A549 (cell line): ENCODE measurements around the gene APBB2. TPM values are rescaled to one million over a fixed set of nuclear protein-coding genes. Genes with fewer than 3 reads are reported as not detected.
A peak's percentile ranks its signal among the peaks of the same experiment; 100 is the strongest.

Experiments used
- ATAC-seq, 2 experiments: fragments of 200-7000 bp in 1 of 2; fragments of >200 bp in 1 of 2; cut with Nextera tagmentation in 1 of 2; cut with Tn5 transposase in 1 of 2; 3 replicates each; pipeline versions ENCODE4 v1.8.0 to v1.9.1; 2018 to 2020; ENCODE audit warnings: mild to moderate bottlenecking in 1 of 2, moderate library complexity in 1 of 2
- CTCF ChIA-PET: fragments of 300-600 bp; sonication (Branson Sonifier 250); formaldehyde crosslinking; extraction: SDS; loops from one replicate; lab custom pipeline; 2021; ENCODE audit warnings: antibody characterized with exemption, inconsistent platforms; lab: Yijun Ruan, JAX
- POLR2A ChIA-PET: fragments of 350-600 bp; formaldehyde crosslinking; extraction: SDS; loops from one replicate; lab custom pipeline; 2021; ENCODE audit warnings: antibody characterized with exemption, inconsistent platforms; lab: Yijun Ruan, JAX
- DNase-seq, 2 experiments: peaks; one replicate each; pipeline versions ENCODE4 v3.0.0 to v3.0.0-alpha.2; 2011 to 2016; ENCODE audit warnings: low read depth in 1 of 2, low spot score in 1 of 2
- FAIRE-seq: peaks from 2 replicates; lab custom pipeline; 2011; peaks lifted over from hg19 to GRCh38; lab: Jason Lieb, UNC
- H3K27ac ChIP-seq, 2 experiments: fragments of >200 bp; sonication (Bioruptor Twin); formaldehyde crosslinking; 3 replicates each; pipeline ENCODE4 v1.5.1; 2016 to 2017
- H3K4me1 ChIP-seq: fragments of >200 bp; sonication (Bioruptor Twin); formaldehyde crosslinking; 3 replicates; pipeline ENCODE4 v1.6.1; 2016
- H3K4me2 ChIP-seq: fragments of >200 bp; sonication (Bioruptor Twin); formaldehyde crosslinking; 3 replicates; pipeline ENCODE4 v1.6.1; 2016
- H3K4me3 ChIP-seq: fragments of >200 bp; sonication (Bioruptor Twin); formaldehyde crosslinking; 3 replicates; pipeline ENCODE4 v1.5.1; 2016
- H3K9me3 ChIP-seq: fragments of >200 bp; sonication (Bioruptor Twin); formaldehyde crosslinking; 3 replicates; pipeline ENCODE4 v1.6.1; 2016
- BCL3 ChIP-seq: fragments of >200 bp; sonication (Bioruptor Twin); formaldehyde crosslinking; IDR thresholded peaks from 3 replicates; pipeline ENCODE4 v1.6.1; 2016
- CBX2 ChIP-seq: fragments of 200-600 bp; sonication (generic); IDR thresholded peaks from 2 replicates; pipeline ENCODE4 v1.6.1; 2016; ENCODE audit warnings: low read depth, mild to moderate bottlenecking, borderline replicate concordance
- CHD2 ChIP-seq: fragments of 150-350 bp; IDR thresholded peaks from 2 replicates; pipeline ENCODE4 v1.6.1; 2014; ENCODE audit warnings: low read length; ENCODE audit not compliant: partially characterized antibody
- CHD4 ChIP-seq: fragments of 200-600 bp; sonication (generic); IDR thresholded peaks from 2 replicates; pipeline ENCODE4 v1.6.1; 2016; ENCODE audit warnings: antibody characterized with exemption, mild to moderate bottlenecking, borderline replicate concordance
- EHMT2 ChIP-seq: fragments of 200-600 bp; sonication (generic); IDR thresholded peaks from 2 replicates; pipeline ENCODE4 v1.6.1; 2016; ENCODE audit warnings: antibody characterized with exemption, low read depth, mild to moderate bottlenecking, moderate library complexity
- ESRRA ChIP-seq: fragments of 150-350 bp; IDR thresholded peaks from 2 replicates; pipeline ENCODE4 v1.6.1; 2014; ENCODE audit warnings: mild to moderate bottlenecking, low read length, borderline replicate concordance
- FOSB ChIP-seq: fragments of 250-450 bp; sonication (Bioruptor Pico); IDR thresholded peaks from 2 replicates; pipeline ENCODE4 v1.5.0; 2020; ENCODE audit warnings: mild to moderate bottlenecking, moderate library complexity
- FOSL2 ChIP-seq, 2 experiments: fragments of 450-650 bp in 1 of 2; fragments of >200 bp in 1 of 2; sonication (Bioruptor Twin) in 1 of 2; formaldehyde crosslinking; IDR thresholded peaks; 2 replicates each; pipeline versions ENCODE4 v1.5.0 to v1.6.1; 2016 to 2020; ENCODE audit warnings: mild to moderate bottlenecking in 1 of 2, moderate library complexity in 1 of 2
- HEYL ChIP-seq: fragments of 250-450 bp; sonication (Bioruptor Pico); IDR thresholded peaks from 2 replicates; pipeline ENCODE4 v1.8.0; 2021; ENCODE audit warnings: mild to moderate bottlenecking, moderate library complexity
- HMGXB4 ChIP-seq: fragments of 250-450 bp; sonication (Bioruptor Pico); IDR thresholded peaks from 2 replicates; pipeline ENCODE4 v1.5.0; 2021; ENCODE audit warnings: mild to moderate bottlenecking, moderate library complexity, borderline replicate concordance
- HOXB5 ChIP-seq: fragments of 250-450 bp; sonication (Bioruptor Pico); IDR thresholded peaks from 2 replicates; pipeline ENCODE4 v1.5.0; 2020; ENCODE audit warnings: mild to moderate bottlenecking, moderate library complexity
- KDM1A ChIP-seq: fragments of 200-600 bp; sonication (generic); IDR thresholded peaks from 2 replicates; pipeline ENCODE4 v1.6.1; 2016; ENCODE audit warnings: low read depth, mild to moderate bottlenecking
- MYC ChIP-seq: IDR thresholded peaks from 2 replicates; pipeline ENCODE4 v1.6.1; 2012; ENCODE audit warnings: mild to moderate bottlenecking, inconsistent platforms, low read length, improper control_type of control experiment, borderline replicate concordance
- RAD21 ChIP-seq, 2 experiments: fragments of >200 bp in 1 of 2; sonication (Bioruptor Twin) in 1 of 2; formaldehyde crosslinking in 1 of 2; IDR thresholded peaks in 1 of 2; conservative IDR thresholded peaks in 1 of 2; 2 replicates in 1 of 2; 3 replicates in 1 of 2; pipeline ENCODE4 v1.6.1; 2012 to 2018; ENCODE audit warnings: inconsistent platforms in 1 of 2
- RARB ChIP-seq: fragments of 250-450 bp; sonication (Bioruptor Pico); IDR thresholded peaks from 2 replicates; pipeline ENCODE4 v1.8.0; 2021; ENCODE audit warnings: mild to moderate bottlenecking, moderate library complexity
- RCOR1 ChIP-seq: fragments of 150-350 bp; IDR thresholded peaks from 2 replicates; pipeline ENCODE4 v1.6.1; 2014; ENCODE audit warnings: antibody characterized with exemption, low read length, low read depth
- TP53 ChIP-seq: fragments of 250-450 bp; sonication (Bioruptor Pico); IDR thresholded peaks from 2 replicates; pipeline ENCODE4 v1.5.0; 2021; ENCODE audit warnings: mild to moderate bottlenecking, moderate library complexity
- ZC3H11A ChIP-seq: fragments of 450-650 bp; IDR thresholded peaks from 2 replicates; pipeline ENCODE4 v1.6.1; 2014; ENCODE audit warnings: antibody characterized with exemption, mild to moderate bottlenecking
- ZNF302 ChIP-seq: fragments of 250-450 bp; sonication (Bioruptor Pico); IDR thresholded peaks from 2 replicates; pipeline ENCODE4 v1.9.0; 2021; ENCODE audit warnings: inconsistent platforms, mild to moderate bottlenecking, moderate library complexity
- ZSCAN20 ChIP-seq: fragments of 250-450 bp; sonication (Bioruptor Pico); IDR thresholded peaks from 2 replicates; pipeline ENCODE4 v1.8.0; 2022; ENCODE audit warnings: mild to moderate bottlenecking, moderate library complexity
- WGBS: methylation state at CpG from one replicate; pipeline ENCODE4 v1.1.6; 2017; ENCODE audit errors: missing lambda C conversion rate; 5-methylcytosine and 5-hydroxymethylcytosine counted together
- polyA plus RNA-seq, 4 experiments: library from polyadenylated mRNA; depleted of rRNA in 3 of 4; stranded (reverse); fragments of >200 nt; fragmentation: RNase III in 1 of 4; extraction: RNeasy Plus Mini Kit Qiagen cat#74134 plus additional on column Dnase treatment in 1 of 4; gene quantifications; 2 replicates in 3 of 4; 3 replicates in 1 of 4; pipeline ENCODE4 v1.2.3, GENCODE V29; 2011 to 2017
- TF ChIP-seq, protein P1 (sequence below): IDR thresholded peaks from 2 replicates; pipeline ENCODE4 v1.6.1; 2012

Gene APBB2
- polyA plus RNA-seq, 2 of the 4 experiments (the other 2 are of a cell fraction) = 8.3 to 31.9 TPM

GRCh38 chr4:41216294-41217019, 2.1 kb upstream of the APBB2 start (continued):
- peak; percentile 17 to 53; a peak in 4 of 5 replicates for TF ChIP-seq RAD21 (conservative IDR thresholded peaks at IDR 0.05 in 1 of 2, IDR thresholded peaks at IDR 0.05 in 1 of 2)
- TF ChIP-seq HMGXB4 = no peak

DNA sequence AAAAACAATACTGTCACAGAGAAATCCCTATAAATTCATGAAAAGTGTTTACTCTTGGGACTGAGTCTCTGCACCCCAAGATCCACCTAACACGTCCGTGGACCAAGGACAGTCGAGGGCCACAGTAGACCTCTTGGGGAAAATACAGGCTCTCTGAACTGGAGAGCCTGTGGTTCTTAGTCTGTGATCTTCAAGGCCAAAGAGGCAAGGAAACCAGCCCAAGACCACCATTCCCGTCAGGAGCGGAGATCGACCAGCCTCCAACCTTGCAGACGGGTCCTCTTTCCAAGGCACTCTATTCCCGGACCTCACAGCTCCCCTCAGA, 1.6 kb upstream of the APBB2 start:
- CTCF ChIA-PET = interaction anchor here (0.5 to 9.8 kb wide), 13 partner anchors 8 to 318 kb away, joined by 3 to 135 read pairs (median 4); no protein-coding TSS in a partner anchor
- DNase-seq (peak in 1 of 2 experiments; percentile 21), ATAC-seq (no peak; a peak in 1 of 6 replicates), FAIRE-seq (no peak)
- POLR2A ChIA-PET = interaction anchor here (0.6 to 4.6 kb wide), 5 partner anchors 28 to 307 kb away, joined by 4 to 72 read pairs (median 5); partner anchors contain the start of gene UCHL1
- TF ChIP-seq MYC = no peak
- TF ChIP-seq, protein P1, sequence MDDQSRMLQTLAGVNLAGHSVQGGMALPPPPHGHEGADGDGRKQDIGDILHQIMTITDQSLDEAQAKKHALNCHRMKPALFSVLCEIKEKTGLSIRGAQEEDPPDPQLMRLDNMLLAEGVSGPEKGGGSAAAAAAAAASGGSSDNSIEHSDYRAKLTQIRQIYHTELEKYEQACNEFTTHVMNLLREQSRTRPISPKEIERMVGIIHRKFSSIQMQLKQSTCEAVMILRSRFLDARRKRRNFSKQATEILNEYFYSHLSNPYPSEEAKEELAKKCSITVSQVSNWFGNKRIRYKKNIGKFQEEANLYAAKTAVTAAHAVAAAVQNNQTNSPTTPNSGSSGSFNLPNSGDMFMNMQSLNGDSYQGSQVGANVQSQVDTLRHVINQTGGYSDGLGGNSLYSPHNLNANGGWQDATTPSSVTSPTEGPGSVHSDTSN = no peak
- TF ChIP-seq CHD4 = no peak
- TF ChIP-seq KDM1A = no peak
- TF ChIP-seq FOSB (CRISPR knock-in tag) = no peak
- TF ChIP-seq CBX2 = no peak
- TF ChIP-seq HEYL (CRISPR knock-in tag) = no peak
- TF ChIP-seq RCOR1 = no peak
- TF ChIP-seq ZC3H11A = no peak
- no peak for TF ChIP-seq ZNF302 (CRISPR knock-in tag)
- TF ChIP-seq ESRRA = no peak
- no peak for TF ChIP-seq ZSCAN20
- TF ChIP-seq BCL3 = no peak
- WGBS = 9% methylated on average over 8 of the region's 8 CpGs
- Histone ChIP-seq H3K27ac (peak overlapping the region; percentile 92 to 95), H3K4me1 (peaks cover 23% of the 10 kb centered on the region; the same call in 2 of the 3 replicates), H3K9me3 (no peaks in the 10 kb centered on the region), H3K4me3 (peak overlapping the region; percentile 60), H3K4me2 (peak overlapping the region; percentile 90)

GRCh38 chr4:41215155-41215554, 813 bp upstream of the APBB2 start:
- H3K4me2 ChIP-seq = peak overlapping the region; percentile 90
- H3K27ac ChIP-seq = peak overlapping the region; percentile 92 to 95
- DNase-seq = no peak
- H3K4me1 ChIP-seq = peaks cover 23% of the 10 kb centered on the region; the same call in 2 of the 3 replicates
- ATAC-seq = no peak
- CTCF ChIA-PET = interaction anchor here (0.6 to 9.8 kb wide), 14 partner anchors 10 to 313 kb away, joined by 3 to 135 read pairs (median 8); no protein-coding TSS in a partner anchor
- peak overlapping the region; percentile 11; the same call in 1 of the 3 replicates for H3K4me3 ChIP-seq
- H3K9me3 ChIP-seq = no peaks in the 10 kb centered on the region
- 56% methylated on average over 9 of the region's 9 CpGs for WGBS
- TF ChIP-seq RCOR1 = no peak
- TF ChIP-seq ZC3H11A = no peak
- TF ChIP-seq CHD2 = no peak
- TF ChIP-seq FOSL2 (IDR thresholded peaks at IDR 0.05) = no peak
- no peak for TF ChIP-seq FOSL2 (CRISPR knock-in tag; IDR thresholded peaks at IDR 0.05)
- TF ChIP-seq RARB (CRISPR knock-in tag) = no peak
- TF ChIP-seq EHMT2 = no peak
- TF ChIP-seq, protein P1 = no peak
- TF ChIP-seq TP53 = no peak
- no peak for TF ChIP-seq HOXB5 (CRISPR knock-in tag)
- FAIRE-seq = no peak
- POLR2A ChIA-PET = interaction anchor here (1.1 to 4.6 kb wide), 3 partner anchors 42 to 307 kb away, joined by 3 to 72 read pairs (median 9); partner anchors contain the start of gene UCHL1
